Spleen (tissue), 11 donors: Measurements from ENCODE around the gene RNF121. TPM values are rescaled to one million over a fixed set of nuclear protein-coding genes. Genes with fewer than 3 reads are reported as not detected.

Experiments used
- DNase-seq: peaks from one replicate; pipeline ENCODE4 v3.0.0-alpha.2; 2020
- H3K27ac ChIP-seq, 8 donors: fragments of 200-600 bp; sonication (generic) in 7 of 8; 1 replicate in 4 of 8; 2 replicates in 4 of 8; pipeline versions ENCODE4 v1.5.0 to v1.8.0; 2016 to 2021; ENCODE audit warnings: inconsistent platforms in 4 of 8, mild to moderate bottlenecking in 4 of 8, moderate library complexity in 1 of 8
- H3K27me3 ChIP-seq, 7 donors: fragments of 200-600 bp; sonication (generic) in 6 of 7; replicated peaks in 1 of 7; 1 replicate in 4 of 7; 2 replicates in 3 of 7; pipeline versions ENCODE4 v1.5.0 to v1.8.0; 2016 to 2021; ENCODE audit warnings: inconsistent platforms in 3 of 7, mild to moderate bottlenecking in 1 of 7
- H3K36me3 ChIP-seq, 6 donors: fragments of 200-600 bp; sonication (generic) in 5 of 6; 1 replicate in 4 of 6; 2 replicates in 2 of 6; pipeline versions ENCODE4 v1.5.0 to v1.8.0; 2016 to 2021; ENCODE audit warnings: inconsistent platforms in 2 of 6
- H3K4me1 ChIP-seq, 6 donors: fragments of 200-600 bp; sonication (generic) in 5 of 6; 1 replicate in 3 of 6; 2 replicates in 3 of 6; pipeline versions ENCODE4 v1.5.0 to v1.8.0; 2016 to 2021; ENCODE audit warnings: inconsistent platforms in 3 of 6
- H3K4me3 ChIP-seq, 8 donors: fragments of 200-600 bp; sonication (generic) in 7 of 8; 1 replicate in 4 of 8; 2 replicates in 4 of 8; pipeline versions ENCODE4 v1.5.0 to v1.8.0; 2016 to 2021; ENCODE audit warnings: inconsistent platforms in 4 of 8, mild to moderate bottlenecking in 4 of 8, moderate library complexity in 2 of 8
- H3K9me3 ChIP-seq, 8 donors: fragments of 200-600 bp; sonication (generic) in 7 of 8; 1 replicate in 4 of 8; 2 replicates in 4 of 8; pipeline versions ENCODE4 v1.5.0 to v1.8.0; 2016 to 2021; ENCODE audit warnings: inconsistent platforms in 4 of 8
- CTCF ChIP-seq, 11 experiments: fragments of 200-600 bp in 7 of 11; fragments of 450-650 bp in 4 of 11; sonication (generic) in 4 of 11; IDR thresholded peaks in 8 of 11; conservative IDR thresholded peaks in 3 of 11; 1 replicate in 7 of 11; 2 replicates in 4 of 11; pipeline versions ENCODE4 v1.4.0 to v1.8.0; 2016 to 2021; ENCODE audit warnings: antibody characterized with exemption in 11 of 11, inconsistent platforms in 4 of 11, mild to moderate bottlenecking in 1 of 11
- POLR2A ChIP-seq, 3 donors: fragments of 450-650 bp; IDR thresholded peaks; one replicate each; pipeline ENCODE4 v1.5.1; 2017; ENCODE audit warnings: antibody characterized with exemption in 3 of 3, mild to moderate bottlenecking in 1 of 3
- POLR2AphosphoS5 ChIP-seq, 3 donors: sonication (generic); formaldehyde crosslinking; IDR thresholded peaks; one replicate each; pipeline ENCODE4 v1.5.1; 2017; ENCODE audit warnings: antibody characterized with exemption in 3 of 3
- WGBS, 5 donors: extraction: QIAGEN DNeasy Blood & Tissue Kit in 3 of 5; methylation state at CpG; one replicate each; pipeline versions ENCODE4 v1.1.5 to v1.1.7; 2013 to 2018; 5-methylcytosine and 5-hydroxymethylcytosine counted together
- intact Hi-C: fragments of 100-400 bp; cut with DNase I; formaldehyde crosslinking; loops from one replicate; pipeline ENCODE4 v1.15.0; 2023; ENCODE audit warnings: low total_unique reads
- polyA plus RNA-seq, 3 donors: library from polyadenylated mRNA; stranded (reverse); fragments of 200-250 nt; gene quantifications; one replicate each; pipeline ENCODE4 v1.2.1, GENCODE V29; 2013
- total RNA-seq, 7 donors: library from RNA; depleted of rRNA in 3 of 7; stranded (reverse); fragments of >200 nt in 3 of 7; fragmentation: NEBNext Ultra II Directional in 4 of 7; extraction: Animal tissue kit (Norgen Biotek cat#: 25700) in 4 of 7; gene quantifications; one replicate each; pipeline versions ENCODE4 v1.1.0 to v1.2.1, GENCODE V29; 2016 to 2021
- donor health status: healthy with polysubstance abuse.
- donor health status: DM: no; HTN: no; CAD: no; lungs with moderate emphysema.
- donor health status: DM: no; HTN: no; CAD: no.
- donor health status: Bipolar disorder and iron deficiency.
- donor health status: healthy.
- donor health status: DM: no; HTN: no; CAD: no.
- donor health status: DM: yes; HTN: yes; CAD: no.

The RNF121 gene
- total and polyA plus RNA-seq, 10 donors, result 5.3 to 35.5 (median 27.3) TPM

DNA sequence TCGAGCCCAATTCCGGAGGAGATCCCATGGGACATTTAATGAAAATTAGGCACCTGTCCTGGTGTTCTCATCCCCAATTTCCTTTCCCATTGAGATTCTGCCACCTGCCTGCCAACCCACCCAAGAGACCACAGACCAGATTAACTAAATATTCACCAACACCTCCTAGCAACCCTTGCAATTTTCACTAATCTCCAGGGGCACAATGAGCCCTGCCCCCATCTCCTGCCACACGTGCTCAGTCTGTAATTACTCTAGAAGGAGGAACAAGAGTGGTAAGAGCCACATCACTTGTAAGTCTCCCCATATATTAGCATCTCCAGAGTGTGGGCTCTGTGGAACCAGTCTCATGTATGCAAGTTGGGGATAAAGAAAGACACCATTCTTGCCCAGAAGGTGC lies 107.8 kb downstream of the RNF121 start:
- peak overlapping the region in 3 of 8 donors; percentile 1 to 34 (median 26) for H3K27ac ChIP-seq
- H3K4me1 ChIP-seq, result peaks cover 32 to 96% (median 68%) of the 10 kb centered on the region in 6 donors
- H3K27me3 ChIP-seq, result no peaks in the 10 kb centered on the region
- no peak for DNase-seq
- no peak for TF ChIP-seq POLR2AphosphoS5 (IDR thresholded peaks at IDR 0.05)
- no peak for TF ChIP-seq POLR2A (IDR thresholded peaks at IDR 0.05)
- no peak for TF ChIP-seq CTCF (IDR thresholded peaks at IDR 0.05 in 8 of 11, conservative IDR thresholded peaks at IDR 0.05 in 3 of 11)
- intact Hi-C loops, result no loop called here
- no peaks in the 10 kb centered on the region for H3K9me3 ChIP-seq
- H3K36me3 ChIP-seq, result peaks cover 0 to 57% (median 33%) of the 10 kb centered on the region in 6 donors
- H3K4me3 ChIP-seq, result no peak overlapping the region
- 47 to 67% (median 63%) methylated on average over 3 of the region's 3 CpGs for WGBS, 5 donors

- intact Hi-C loops, result no loop called here
- Histone ChIP-seq H3K4me1 (peaks cover 42 to 96% (median 72%) of the 10 kb centered on the region in 6 donors), H3K27me3 (no peaks in the 10 kb centered on the region), H3K27ac (peak overlapping the region; percentile 49 to 98 (median 94)), H3K9me3 (no peaks in the 10 kb centered on the region), H3K36me3 (peaks cover 0 to 47% (median 27%) of the 10 kb centered on the region in 6 donors), H3K4me3 (peak overlapping the region in 3 of 8 donors; percentile 64 to 88 (median 64))
- TF ChIP-seq CTCF (IDR thresholded peaks at IDR 0.05 in 8 of 11, conservative IDR thresholded peaks at IDR 0.05 in 3 of 11) (no peak), POLR2A (IDR thresholded peaks at IDR 0.05) (no peak), POLR2AphosphoS5 (IDR thresholded peaks at IDR 0.05) (no peak)
- 39 to 71% (median 64%) methylated on average over 4 of the region's 4 CpGs for WGBS, 5 donors
- no peak for DNase-seq
Measured at GRCh38 chr11:72037554-72038311, 108.9 kb downstream of the RNF121 start.

GRCh38 chr11:72038491-72038890 lies 109.6 kb downstream of the RNF121 start:
- H3K36me3 ChIP-seq, result peaks cover 0 to 39% (median 25%) of the 10 kb centered on the region in 6 donors
- peak overlapping the region in 6 of 8 donors; percentile 55 to 88 (median 68) for H3K4me3 ChIP-seq
- no peaks in the 10 kb centered on the region for H3K9me3 ChIP-seq
- H3K4me1 ChIP-seq, result peaks cover 46 to 96% (median 73%) of the 10 kb centered on the region in 6 donors
- H3K27me3 ChIP-seq, result no peaks in the 10 kb centered on the region
- 43 to 59% (median 50%) methylated on average over 1 to 2 of the region's 2 CpGs for WGBS, 5 donors
- no peak for DNase-seq
- TF ChIP-seq POLR2A (IDR thresholded peaks at IDR 0.05) (no peak), CTCF (IDR thresholded peaks at IDR 0.05 in 8 of 11, conservative IDR thresholded peaks at IDR 0.05 in 3 of 11) (no peak), POLR2AphosphoS5 (IDR thresholded peaks at IDR 0.05) (peak in 2 of 3 donors; percentile 32 to 35)
- intact Hi-C loops, result no loop called here
- H3K27ac ChIP-seq, result peak overlapping the region; percentile 49 to 98 (median 94)
